Natural killer cell (primary cell): Measurements from ENCODE around the gene CCDC89. TPM values are rescaled to one million over a fixed set of nuclear protein-coding genes. Genes with fewer than 3 reads are reported as not detected.

Experiments used
- ATAC-seq, 3 donors: fragments of 150-1000 bp in 2 of 3; fragments of 200-7000 bp in 1 of 3; cut with Tn5 transposase; 1 replicate in 1 of 3; 2 replicates in 2 of 3; pipeline ENCODE4 v1.10.0; 2021; ENCODE audit warnings: mild to moderate bottlenecking in 2 of 3, moderate library complexity in 2 of 3
- DNase-seq, 2 donors: peaks; one replicate each; pipeline versions ENCODE4 v3.0.0 to v3.0.0-alpha.2; 2013 to 2021; ENCODE audit warnings: mixed read lengths in 1 of 2
- H3K27ac ChIP-seq: one replicate; pipeline ENCODE4 v1.5.1; 2013; ENCODE audit warnings: mild to moderate bottlenecking, low read length
- H3K27me3 ChIP-seq: one replicate; pipeline ENCODE4 v1.6.1; 2013; ENCODE audit warnings: low read length; ENCODE audit not compliant: control insufficient read depth, insufficient read depth
- H3K36me3 ChIP-seq: one replicate; pipeline ENCODE4 v1.6.1; 2013; ENCODE audit warnings: low read length; ENCODE audit not compliant: control insufficient read depth, insufficient read depth
- H3K4me1 ChIP-seq: one replicate; pipeline ENCODE4 v1.6.1; 2013; ENCODE audit warnings: low read length; ENCODE audit not compliant: control insufficient read depth, insufficient read depth
- H3K4me3 ChIP-seq: one replicate; pipeline ENCODE4 v1.5.1; 2013; ENCODE audit warnings: low read length
- H3K9me3 ChIP-seq: one replicate; pipeline ENCODE4 v1.6.1; 2013; ENCODE audit warnings: low read length; ENCODE audit not compliant: control insufficient read depth, insufficient read depth
- H3K27ac Mint-ChIP-seq, 2 donors: one replicate each; pipeline ENCODE4 v1.8.0; 2022; ENCODE audit warnings: mild to moderate bottlenecking in 2 of 2, mixed read lengths in 2 of 2, moderate library complexity in 1 of 2
- H3K27me3 Mint-ChIP-seq, 2 donors: one replicate each; pipeline ENCODE4 v1.8.0; 2022; ENCODE audit warnings: low read depth in 2 of 2, mixed read lengths in 2 of 2
- H3K36me3 Mint-ChIP-seq: one replicate; pipeline ENCODE4 v1.8.0; 2022; ENCODE audit warnings: mixed read lengths
- H3K4me1 Mint-ChIP-seq, 2 donors: one replicate each; pipeline ENCODE4 v1.8.0; 2022; ENCODE audit warnings: mixed read lengths in 2 of 2
- H3K4me3 Mint-ChIP-seq: one replicate; pipeline ENCODE4 v1.8.0; 2022; ENCODE audit warnings: mild to moderate bottlenecking, moderate library complexity, mixed read lengths
- H3K9me3 Mint-ChIP-seq, 2 donors: one replicate each; pipeline ENCODE4 v1.8.0; 2022; ENCODE audit warnings: mixed read lengths in 2 of 2
- WGBS: methylation state at CpG from one replicate; pipeline ENCODE4 v1.1.7; 2013; ENCODE audit warnings: missing lambda C conversion rate; ENCODE audit not compliant: insufficient coverage; 5-methylcytosine and 5-hydroxymethylcytosine counted together
- intact Hi-C: fragments of 100-400 bp; cut with micrococcal nuclease; formaldehyde crosslinking; loops from one replicate; pipeline ENCODE4 v1.14.2; 2022
- total RNA-seq, 4 donors: library from RNA; stranded (reverse); fragments of 120-200 nt in 1 of 4; gene quantifications; one replicate each; pipeline versions ENCODE4 v1.2.3 to v1.2.4, GENCODE V29; 2013 to 2022
- TF ChIP-seq, protein P1 (sequence below): fragments of 200-600 bp; IDR thresholded peaks from one replicate; pipeline ENCODE4 v1.8.0; 2022; ENCODE audit warnings: antibody characterized with exemption

The CCDC89 gene
- total RNA-seq, 3 donors from 2014 or later (not counting 1 experiment from before 2014, with no cell fraction given), result 0.25 to 0.31 (median 0.25) TPM

DNA sequence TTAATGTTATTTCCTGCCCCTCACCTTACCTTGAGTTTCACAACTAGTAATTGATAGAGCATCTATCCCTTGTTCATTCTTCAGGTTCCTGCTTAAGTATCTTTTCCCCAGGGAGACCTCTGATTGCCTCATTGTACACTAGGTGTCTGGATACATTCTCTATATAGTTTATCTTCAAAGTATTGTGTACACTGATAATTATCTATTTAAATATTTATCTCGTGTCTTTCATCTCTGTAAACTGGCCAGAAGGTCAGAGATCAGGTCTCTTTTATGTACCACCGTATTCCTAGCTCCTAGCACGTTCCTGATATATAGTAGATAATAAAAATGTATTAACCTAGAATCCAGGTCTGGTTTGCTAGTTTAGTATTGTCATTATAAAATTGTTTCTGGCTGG is 51.2 kb downstream of the CCDC89 start:
- Histone ChIP-seq H3K27ac (no peak overlapping the region), H3K4me1 (no peaks in the 10 kb centered on the region), H3K9me3 (no peaks in the 10 kb centered on the region), H3K27me3 (no peaks in the 10 kb centered on the region), H3K4me3 (no peak overlapping the region), H3K36me3 (peaks cover 38% of the 10 kb centered on the region)
- no peak for DNase-seq
- Mint-ChIP-seq H3K4me3 (no peak overlapping the region), H3K9me3 (no peaks in the 10 kb centered on the region), H3K27me3 (no peaks in the 10 kb centered on the region), H3K4me1 (peaks cover 0 to under 1% of the 10 kb centered on the region in 2 donors), H3K27ac (no peak overlapping the region), H3K36me3 (no peaks in the 10 kb centered on the region)
- WGBS, result 93% methylated on average over 2 of the region's 3 CpGs
- intact Hi-C loops, result no loop called here
- TF ChIP-seq, protein P1, sequence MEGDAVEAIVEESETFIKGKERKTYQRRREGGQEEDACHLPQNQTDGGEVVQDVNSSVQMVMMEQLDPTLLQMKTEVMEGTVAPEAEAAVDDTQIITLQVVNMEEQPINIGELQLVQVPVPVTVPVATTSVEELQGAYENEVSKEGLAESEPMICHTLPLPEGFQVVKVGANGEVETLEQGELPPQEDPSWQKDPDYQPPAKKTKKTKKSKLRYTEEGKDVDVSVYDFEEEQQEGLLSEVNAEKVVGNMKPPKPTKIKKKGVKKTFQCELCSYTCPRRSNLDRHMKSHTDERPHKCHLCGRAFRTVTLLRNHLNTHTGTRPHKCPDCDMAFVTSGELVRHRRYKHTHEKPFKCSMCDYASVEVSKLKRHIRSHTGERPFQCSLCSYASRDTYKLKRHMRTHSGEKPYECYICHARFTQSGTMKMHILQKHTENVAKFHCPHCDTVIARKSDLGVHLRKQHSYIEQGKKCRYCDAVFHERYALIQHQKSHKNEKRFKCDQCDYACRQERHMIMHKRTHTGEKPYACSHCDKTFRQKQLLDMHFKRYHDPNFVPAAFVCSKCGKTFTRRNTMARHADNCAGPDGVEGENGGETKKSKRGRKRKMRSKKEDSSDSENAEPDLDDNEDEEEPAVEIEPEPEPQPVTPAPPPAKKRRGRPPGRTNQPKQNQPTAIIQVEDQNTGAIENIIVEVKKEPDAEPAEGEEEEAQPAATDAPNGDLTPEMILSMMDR, result no peak
- no peak for ATAC-seq

Other genes with a start within 250 kb of the CCDC89 start
- gene DLG2, start 58.9 kb downstream of the CCDC89 start, total RNA-seq, result 1 to 10 TPM; 1.7 to 2.9 (median 2.2) TPM
- 10 to 100 TPM; 29.4 to 38.6 (median 31.2) TPM for gene TMEM126B, start 57.6 kb downstream of the CCDC89 start, total RNA-seq
- 10 to 100 TPM; 16.8 to 27.6 (median 23.2) TPM for gene TMEM126A, start 38.2 kb downstream of the CCDC89 start, total RNA-seq
- 10 to 100 TPM; 60.1 to 92.7 (median 82.0) TPM for gene CREBZF, start 21.1 kb downstream of the CCDC89 start, total RNA-seq
- gene SYTL2, start 124.9 kb upstream of the CCDC89 start, total RNA-seq, result 100 to 1,000 TPM; 116 to 237 (median 143) TPM
- under 1 TPM in 1 of 3 donors, not detected in 2; 0.12 TPM for gene CCDC83, start 169.2 kb upstream of the CCDC89 start, total RNA-seq